HCEC 1CT (cell line): ENCODE measurements around the gene C10orf62.
A peak's percentile ranks its signal among the peaks of the same experiment; 100 is the strongest.
"Not testable (repeated sequence)": the region's sequence is repeated elsewhere in the genome, so short reads cannot be mapped to it uniquely, and the experiment has no call there.

Experiments
- DNase-seq: peaks from one replicate; pipeline ENCODE4 v3.0.0-alpha.2; 2017

The C10orf62 gene

DNA sequence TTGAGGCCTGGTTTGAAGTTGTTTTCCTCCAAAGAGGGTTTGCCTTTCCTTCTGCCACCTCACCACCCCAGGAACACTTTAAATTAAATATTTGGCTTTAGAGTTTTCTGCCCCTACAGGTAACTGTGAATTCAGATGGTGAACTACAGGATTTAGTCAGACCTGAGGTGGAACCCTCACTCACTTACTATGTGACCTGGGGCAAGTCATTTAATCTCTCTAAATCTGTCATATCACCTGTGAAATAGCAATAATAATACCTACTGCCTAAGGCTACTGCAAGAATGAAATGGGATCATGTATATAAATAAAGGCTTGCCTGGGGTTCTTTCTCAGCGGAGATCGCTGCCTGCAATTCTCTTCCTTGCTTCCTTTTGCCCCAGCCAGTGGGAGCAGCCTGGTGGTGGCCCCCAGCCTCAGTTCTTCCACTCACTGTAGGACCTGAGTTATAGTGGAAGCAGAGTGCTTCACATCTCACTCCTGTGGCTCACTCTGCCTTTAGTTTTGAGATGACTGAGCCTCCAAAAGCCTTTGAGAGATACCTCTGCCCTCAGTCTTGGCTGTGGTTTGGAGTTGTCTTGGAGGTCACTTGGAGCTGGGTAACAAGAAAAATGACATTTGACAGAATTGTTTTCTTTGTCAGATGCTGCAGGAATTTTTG lies 23.1 kb upstream of the C10orf62 start:
- DNase-seq, result no peak

DNA sequence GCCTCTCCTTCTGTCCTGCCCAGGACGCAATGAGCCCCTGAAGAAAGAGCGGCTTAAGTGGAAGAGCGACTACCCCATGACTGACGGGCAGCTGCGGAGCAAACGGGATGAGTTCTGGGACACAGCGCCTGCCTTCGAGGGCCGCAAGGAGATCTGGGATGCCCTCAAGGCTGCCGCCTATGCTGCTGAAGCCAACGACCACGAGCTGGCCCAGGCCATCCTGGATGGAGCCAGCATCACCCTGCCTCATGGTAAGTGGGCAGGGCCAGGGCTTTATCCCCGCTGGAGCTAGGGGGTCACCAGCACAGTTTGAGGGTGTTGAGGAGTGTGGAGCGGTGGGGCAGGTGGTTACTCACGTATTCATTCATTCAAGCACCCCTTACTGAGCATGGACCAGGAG lies 21.6 kb upstream of the C10orf62 start:
- DNase-seq, result no peak

DNA sequence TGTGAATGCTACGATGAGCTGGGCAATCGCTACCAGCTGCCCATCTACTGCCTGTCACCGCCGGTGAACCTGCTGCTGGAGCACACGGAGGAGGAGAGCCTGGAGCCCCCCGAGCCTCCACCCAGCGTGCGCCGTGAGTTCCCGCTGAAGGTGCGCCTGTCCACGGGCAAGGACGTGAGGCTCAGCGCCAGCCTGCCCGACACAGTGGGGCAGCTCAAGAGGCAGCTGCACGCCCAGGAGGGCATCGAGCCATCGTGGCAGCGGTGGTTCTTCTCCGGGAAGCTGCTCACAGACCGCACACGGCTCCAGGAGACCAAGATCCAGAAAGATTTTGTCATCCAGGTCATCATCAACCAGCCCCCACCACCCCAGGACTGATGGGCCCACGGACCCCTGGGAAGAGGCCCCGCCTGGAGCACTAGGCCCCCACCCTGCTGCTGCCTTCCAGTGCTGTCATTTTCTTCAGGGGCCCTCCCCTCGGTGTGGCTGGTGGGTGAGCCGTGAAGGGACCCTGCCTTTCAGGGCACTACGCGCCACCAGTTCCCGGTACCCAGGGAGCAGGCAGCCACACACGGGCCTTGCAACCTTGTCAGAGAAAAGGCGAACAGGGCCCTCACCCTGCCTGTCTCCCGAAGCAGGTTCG lies 19.3 kb upstream of the C10orf62 start:
- no peak for DNase-seq

DNA sequence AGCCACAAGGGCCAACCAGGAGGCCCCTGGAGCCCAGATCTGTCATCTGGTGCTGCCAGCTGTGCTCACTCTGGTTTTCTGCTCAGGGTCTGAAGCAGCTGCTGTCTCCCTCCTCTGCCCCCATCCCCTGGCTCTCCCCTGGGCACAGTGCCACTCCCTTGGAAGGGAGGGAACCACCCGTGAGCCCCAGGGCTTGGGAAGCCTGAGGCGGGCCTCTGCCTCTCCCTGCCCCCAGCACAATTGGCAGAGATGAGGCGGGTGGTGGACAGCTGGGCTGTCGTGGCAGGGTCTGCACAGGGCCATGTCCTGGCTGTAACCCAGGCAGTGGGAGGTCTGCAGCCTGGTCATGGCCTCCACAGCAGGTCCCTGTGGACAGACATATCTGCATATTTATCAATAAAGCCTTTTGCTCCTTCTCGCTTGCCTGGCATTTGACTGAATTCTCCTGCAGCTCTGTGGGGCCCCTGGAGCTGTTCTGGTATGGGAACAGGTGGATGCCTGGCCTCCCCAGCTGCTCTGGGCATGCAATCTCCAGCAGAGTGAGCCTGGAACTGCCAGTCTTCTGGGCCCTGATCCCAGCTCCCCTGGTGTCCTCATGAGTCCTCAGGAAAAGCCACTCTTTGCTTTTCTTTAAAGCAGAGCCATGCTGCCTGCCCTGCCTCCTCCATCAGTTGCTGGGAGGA lies 18.6 kb upstream of the C10orf62 start:
- DNase-seq, result no peak

DNA sequence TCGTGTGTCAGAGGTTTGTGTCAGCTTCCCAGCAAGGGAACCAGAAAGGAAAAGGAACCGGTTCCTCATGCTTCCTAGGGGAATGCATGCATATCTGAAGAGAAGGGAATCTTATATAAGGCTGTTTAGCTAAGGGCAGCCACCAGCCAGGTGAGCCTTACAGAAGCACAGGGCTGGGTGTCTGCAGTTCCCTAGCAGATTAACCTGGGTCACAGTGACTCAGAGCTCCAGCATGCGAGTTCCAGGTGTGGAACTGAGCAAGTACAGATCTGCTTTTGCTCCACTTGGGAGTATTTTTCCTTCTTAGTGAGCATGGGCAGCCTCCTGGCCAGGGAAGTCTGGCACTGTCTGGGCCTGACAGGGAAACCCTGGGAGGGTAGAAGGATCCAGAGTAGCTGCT lies 17.9 kb upstream of the C10orf62 start:
- DNase-seq, result no peak

DNA sequence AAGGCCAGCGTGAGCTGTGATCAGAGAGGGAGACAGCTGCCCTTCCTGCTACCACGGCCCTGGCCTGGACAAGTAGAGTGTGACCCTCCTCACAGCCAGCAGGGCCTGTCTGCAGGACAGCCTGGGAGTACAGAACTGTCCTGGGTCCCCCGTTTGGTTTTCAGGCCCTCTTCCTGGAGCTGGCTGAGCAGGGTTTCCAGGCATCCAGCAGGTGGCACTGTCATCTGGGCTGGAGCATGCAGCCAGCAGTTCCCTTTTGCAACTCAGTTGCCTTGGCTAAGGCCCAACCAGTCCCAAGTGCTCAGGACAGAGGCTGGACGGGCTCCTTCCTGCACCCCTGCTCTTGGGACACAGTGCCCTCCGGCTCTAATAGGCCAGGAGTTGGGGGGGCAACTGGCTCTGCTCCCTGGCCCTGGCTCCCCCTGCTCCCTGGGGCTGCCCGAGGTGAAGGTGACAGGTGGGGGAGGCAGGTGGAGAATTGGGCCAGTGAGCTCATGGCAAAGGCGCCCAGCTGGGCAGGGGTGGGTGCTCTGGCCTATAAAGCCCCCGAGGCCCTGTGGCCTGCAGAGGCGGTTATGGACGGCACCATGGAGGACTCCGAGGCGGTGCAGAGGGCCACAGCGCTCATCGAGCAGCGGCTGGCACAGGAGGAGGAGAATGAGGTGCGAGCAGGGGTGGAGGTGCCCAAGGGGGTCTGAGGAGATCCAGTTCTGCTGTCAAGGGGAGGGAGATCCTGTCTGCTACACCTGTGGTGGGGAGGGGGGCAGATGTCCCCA lies 17.1 kb upstream of the C10orf62 start, which contains the start of gene ANKRD2:
Gene ANKRD2 (plus strand): TSS at position 566 of the 776 bp plus-strand sequence. CDS start 10 bp downstream, at position 576.
- DNase-seq, result peak; percentile 69

DNA sequence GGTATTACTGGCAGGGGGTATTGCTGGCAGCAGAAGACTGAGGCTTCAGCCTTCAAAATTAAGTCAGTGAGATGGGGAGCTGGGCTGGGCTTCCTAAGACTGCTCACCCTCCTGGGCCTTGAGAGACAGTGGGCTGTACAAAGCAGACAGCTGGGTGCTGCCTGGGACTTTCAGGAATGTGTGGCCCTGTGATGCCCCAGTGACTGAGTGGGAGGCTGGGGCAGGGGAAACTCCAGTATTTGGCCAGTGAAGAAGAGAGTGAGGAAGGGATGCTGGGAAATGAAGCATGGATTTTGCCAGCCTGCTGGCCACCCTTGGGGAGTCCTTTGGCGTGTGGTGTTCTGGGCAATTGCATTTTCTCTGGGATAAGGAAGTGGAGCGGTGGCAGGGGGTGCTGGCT lies 16.5 kb upstream of the C10orf62 start:
- no peak for DNase-seq

DNA sequence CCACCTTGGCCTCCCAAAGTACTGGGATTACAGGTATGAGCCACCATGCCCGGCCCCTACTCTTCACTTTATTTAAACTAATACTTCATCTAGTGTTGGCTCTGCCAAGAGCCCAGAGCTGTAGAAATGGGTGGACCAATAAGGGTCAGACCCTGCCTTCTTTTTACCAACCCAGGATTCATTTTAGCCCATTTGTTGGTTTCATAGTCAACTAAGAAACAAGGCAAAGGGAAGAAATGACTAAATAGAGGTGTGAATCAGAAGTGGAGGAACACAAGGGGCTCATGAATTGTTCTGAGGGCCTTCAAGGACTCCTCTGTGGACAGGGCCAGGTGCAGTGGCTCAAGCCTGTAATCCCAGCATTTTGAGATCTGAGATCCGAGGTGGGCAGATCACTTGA lies 15.8 kb upstream of the C10orf62 start:
- no peak for DNase-seq

DNA sequence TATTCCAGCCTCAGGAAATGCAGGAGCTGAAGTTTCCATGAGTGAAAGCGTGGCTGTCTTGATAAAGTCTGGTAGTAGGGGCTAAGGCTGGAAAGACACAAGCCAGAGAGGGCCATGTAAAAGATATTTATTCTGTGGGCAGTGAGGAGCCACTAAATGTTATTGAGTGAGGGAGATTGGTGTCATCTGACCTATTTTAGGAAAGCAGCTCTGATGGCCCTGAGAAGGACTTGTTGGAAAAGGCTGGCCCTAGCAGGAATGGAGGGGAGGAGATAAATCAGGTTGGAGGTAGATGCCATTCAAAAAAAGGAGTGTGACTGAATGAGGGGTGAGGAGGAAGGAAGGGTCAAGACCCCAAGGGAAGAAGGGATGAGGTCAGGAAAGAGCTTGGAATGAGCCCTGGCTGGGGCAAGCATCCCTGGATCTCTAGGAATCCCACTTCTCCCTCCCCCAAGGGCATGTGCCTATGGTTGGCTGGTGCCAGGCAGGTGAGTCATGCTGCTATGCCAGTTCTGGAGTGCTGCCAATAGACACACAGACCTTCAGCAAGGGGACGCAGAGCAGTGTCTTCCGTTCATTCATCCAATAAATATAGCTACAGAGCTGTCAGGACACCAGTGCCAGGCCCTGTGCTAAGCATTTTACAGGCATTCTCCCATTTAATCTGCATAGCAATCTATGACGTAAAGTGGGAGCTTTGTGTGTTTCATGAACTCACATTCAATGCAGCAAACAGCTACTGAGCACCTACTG lies 15.0 kb upstream of the C10orf62 start:
- DNase-seq, result peak; percentile 35

DNA sequence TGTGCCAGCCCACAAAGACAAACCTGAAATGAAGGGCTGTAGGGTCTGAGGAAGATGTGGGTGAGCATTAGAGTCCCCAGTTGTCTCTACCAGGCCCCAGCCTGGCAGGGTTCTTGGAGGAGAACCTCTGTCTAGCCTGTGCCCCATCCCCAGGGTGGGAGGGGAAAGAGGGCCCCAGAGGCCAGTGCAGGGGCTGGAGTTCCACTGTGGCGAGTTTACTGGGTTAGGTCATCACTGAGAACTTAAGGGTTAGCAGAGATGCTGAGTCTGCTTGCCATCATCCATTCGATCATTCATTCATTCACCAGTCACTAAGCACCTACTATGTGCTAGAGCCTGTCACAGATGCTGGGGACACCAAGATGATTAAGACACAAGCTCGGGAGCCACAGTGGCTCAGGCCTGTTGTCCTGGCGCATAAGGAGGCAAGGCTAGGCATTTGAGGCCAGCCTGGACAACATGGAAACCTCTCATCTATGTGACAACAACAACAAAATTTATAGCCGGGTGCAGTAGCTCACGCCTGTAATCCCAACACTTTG lies 14.3 kb upstream of the C10orf62 start:
- DNase-seq, result no peak

DNA sequence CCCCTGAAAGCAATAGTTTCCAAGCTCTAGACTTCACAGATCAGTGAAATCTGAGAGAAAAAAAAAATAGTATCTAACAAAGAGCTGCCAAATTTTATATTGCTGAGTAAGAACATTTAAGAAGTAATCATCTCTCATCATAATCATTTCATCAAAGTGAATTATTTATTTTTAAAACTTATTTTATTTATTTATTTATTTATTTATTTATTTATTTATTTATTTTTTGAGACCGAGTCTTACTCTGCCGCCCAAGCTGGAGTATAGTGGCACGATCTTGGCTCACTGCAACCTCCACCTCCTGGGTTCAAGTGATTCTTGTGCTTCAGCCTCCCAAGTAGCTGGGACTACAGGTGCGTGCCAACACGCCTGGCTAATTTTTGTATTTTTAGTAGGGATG lies 13.0 kb upstream of the C10orf62 start:
- DNase-seq, result not testable (repeated sequence)

DNA sequence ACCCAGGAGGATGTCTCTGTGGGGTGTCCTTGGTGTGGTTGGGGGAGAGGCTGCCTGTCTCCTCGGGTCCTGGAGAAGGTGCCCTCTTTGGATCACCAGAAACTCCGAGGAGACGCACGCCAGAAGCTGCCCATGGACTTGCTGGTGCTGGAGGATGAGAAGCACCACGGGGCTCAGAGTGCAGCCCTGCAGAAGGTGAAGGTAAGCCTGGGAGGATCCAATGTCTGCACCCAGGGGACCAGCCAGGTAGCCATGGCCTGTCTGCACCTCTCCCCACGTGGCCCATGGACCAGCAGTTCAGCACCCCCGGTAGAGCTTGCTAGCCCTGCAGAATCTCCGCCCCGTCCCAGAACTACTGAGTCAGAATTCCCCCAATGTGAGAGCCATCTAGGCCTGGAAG lies 11.8 kb upstream of the C10orf62 start:
- DNase-seq, result no peak

DNA sequence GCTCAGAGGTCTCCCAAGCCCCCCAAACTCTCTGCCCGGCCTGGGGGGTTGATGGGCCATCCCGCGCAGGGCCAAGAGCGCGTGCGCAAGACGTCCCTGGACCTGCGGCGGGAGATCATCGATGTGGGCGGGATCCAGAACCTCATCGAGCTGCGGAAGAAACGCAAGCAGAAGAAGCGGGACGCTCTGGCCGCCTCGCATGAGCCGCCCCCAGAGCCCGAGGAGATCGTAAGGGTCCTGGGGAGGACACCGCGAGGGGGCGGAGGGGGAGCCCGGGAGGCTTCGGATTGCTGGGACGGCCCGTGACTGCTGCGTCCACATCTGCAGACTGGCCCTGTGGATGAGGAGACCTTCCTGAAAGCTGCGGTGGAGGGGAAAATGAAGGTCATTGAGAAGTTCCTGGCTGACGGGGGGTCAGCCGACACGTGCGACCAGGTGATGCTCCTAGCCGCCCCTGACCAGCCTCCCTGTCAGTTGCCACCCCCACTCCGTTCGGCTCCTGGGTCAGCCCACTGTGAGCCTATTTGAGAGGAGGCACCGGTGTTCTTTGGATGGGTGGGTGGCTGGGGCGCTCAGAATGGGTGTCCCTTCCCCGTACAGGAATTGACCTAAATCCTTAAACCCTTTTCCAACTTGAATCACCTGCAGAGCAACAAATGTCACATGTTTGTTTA lies 11.2 kb upstream of the C10orf62 start:
- DNase-seq, result no peak

DNA sequence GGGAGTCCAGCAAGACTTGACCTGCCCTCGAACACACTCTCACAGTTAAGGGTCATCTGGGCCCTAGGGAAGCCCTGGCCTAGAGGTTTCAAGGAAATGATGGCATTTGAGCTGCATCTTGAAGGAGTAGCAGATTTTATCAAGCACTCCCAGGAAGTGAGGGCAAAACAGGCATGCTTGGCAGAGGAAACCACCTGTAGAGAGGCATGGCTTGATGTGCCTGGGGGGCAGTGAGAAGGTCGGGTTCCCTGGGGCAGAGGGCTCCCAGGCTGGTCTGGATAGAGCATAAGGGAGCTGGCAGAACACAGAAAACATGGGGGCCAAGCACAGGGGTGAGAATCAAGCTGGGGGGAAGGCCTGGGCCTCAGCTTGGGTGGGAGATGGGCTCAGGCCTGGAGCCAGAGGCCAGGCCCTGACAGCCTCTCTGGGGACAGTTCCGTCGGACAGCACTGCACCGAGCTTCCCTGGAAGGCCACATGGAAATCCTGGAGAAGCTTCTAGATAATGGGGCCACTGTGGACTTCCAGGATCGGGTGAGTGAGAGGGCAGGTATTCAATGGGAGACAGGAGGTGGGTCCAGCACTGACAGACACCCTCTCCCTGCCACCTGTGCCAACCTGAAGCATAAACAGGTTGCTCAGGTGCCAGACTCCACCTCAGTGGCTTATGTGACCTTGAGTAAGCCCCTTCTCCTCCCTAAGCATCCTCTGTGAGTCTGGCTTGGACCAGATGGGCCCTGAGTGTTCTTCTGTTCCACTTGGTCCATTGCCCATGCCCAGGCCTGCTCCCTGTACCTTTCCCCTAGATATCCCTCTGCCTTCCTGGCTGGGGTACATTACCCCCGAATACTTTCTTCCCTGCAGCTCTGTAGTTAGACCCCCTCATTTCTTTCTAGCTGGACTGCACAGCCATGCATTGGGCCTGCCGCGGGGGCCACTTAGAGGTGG lies 8.8 kb upstream of the C10orf62 start:
- DNase-seq, result no peak

DNA sequence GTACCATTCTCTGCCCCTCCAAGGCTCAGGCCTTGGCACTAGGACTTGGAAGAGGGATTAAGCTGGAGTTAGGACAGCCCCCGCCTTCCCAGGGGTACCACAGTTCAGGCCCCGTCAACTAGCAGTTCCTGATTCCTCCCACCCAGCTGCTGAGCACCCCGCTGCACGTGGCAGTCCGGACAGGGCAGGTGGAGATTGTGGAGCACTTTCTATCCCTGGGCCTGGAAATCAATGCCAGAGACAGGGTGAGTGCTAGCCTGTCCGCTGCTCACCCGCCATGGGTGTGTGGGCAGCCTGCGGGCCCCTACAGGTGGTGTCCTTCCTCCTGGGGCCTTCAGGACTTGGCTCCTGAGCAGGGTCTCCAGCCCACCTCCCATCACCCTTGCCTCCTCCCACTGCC lies 7.4 kb upstream of the C10orf62 start:
- DNase-seq, result no peak

DNA sequence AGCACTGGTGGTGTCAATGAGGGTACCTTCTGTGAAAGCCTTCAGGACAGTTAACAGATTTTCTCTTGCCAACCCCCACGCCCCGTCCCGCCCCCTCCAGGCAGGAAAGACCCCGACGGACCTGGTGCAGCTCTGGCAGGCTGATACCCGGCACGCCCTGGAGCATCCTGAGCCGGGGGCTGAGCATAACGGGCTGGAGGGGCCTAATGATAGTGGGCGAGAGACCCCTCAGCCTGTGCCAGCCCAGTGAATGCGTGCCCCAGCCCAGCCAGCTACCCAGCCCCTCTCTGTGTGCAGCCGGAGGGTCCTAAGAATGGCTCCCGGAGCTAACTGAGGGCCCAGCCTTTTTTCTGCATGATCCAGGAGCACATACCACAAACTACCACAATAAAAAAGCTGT lies 6.0 kb upstream of the C10orf62 start:
- no peak for DNase-seq

DNA sequence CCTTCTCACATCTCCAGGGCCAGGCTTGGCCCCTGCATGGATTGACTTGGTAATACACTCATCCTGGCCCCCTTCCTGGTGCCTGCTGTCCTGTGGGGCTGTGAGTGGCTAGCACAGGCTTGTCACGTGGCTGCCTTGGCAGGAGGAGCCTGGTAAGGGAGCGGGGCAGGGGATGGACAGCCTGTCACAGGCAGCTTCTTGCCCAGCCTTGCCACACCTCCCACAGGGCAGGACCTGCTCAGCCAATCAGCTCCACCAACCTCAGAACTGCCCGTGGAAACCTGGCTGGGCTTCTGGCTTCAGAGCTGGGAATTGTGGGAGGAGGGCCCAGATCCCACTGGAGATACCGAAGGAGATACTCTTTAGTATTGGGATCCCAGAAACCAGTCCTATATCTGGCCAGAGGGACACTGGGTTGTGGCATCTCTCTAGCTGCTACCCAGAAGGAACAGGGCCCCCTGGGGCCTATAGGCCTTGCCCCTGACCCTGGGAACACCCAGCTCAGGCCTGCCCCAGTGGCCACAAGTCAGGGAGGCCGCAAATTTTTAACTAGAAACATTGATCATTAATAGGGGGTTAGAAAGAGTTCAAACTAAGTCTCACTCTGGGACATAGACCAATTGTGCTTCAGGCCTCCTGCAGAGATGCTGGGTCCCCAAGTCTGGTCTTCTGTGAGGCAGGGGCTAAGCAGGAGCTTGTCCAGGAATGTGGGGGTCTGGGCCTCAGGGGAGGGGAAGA lies 5.3 kb upstream of the C10orf62 start, which contains the start of gene HOGA1:
Gene HOGA1 (plus strand): TSS at position 330 of the 738 bp plus-strand sequence. CDS start 315 bp downstream, at position 645.
- peak; percentile 70 for DNase-seq

DNA sequence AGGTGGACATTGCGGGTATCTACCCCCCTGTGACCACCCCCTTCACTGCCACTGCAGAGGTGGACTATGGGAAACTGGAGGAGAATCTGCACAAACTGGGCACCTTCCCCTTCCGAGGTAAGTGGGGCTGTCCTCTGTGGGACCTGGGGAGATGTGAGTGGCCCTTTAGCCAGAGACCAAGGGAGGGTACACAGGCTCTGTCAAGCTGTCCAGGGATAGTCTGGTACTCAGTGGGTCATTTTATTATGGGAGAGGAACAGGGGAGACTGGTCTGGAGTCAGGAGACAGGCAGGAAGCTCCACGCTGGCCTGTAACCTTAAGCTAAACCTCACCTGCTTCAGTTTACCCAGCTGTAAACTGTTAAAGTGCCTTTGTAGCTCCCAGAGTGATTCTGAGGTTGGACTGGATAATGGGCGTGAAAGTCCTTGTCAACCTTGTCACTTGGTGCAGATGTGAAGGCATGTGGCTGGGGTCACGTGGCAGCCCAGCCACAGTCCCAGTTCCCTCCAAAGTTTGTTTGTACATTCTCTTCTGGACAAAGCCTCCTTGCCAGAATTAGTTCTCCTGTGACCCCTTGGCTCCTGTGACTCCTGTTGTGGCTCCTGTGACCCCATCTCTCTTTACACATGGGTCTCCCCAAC lies 4.6 kb upstream of the C10orf62 start:
- DNase-seq, result no peak

DNA sequence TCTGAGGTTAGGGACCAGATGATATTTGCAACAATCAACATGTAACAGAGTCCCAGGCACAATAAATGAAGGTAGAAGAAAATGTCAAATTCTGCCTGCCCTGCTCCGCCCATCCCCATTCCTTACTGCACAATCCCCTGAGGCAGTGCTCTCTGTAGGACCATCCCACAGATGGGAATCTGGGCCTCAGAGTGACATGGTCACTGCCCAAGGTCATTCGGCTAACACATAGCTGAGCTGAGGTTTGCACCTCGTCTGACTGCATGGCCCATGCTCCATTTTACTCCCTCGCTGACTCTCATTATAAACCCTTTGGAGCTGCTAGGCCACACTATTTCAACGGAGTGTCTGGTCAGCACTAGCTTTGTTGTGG lies 4.1 kb upstream of the C10orf62 start:
- DNase-seq, result no peak
